Activated T-helper 2 cell treated with anti-CD3 and anti-CD28 coated beads, Interferon-gamma antibody, Interleukin-2, Interleukin-4, amounts not matched to agents 10 μg/mL and 5 μg/mL and 100 μg/mL, durations not matched to agents 14 hours and 24 hours and 36 hours (primary cell): ENCODE results near the gene ITPKB. TPM values are rescaled to one million over a fixed set of nuclear protein-coding genes. Genes with fewer than 3 reads are reported as not detected.
A peak's percentile ranks its signal among the peaks of the same experiment; 100 is the strongest.

Experiments used
- DNase-seq: peaks from one replicate; pipeline ENCODE4 v3.0.0; 2021; ENCODE audit warnings: low spot score
- H3K27ac Mint-ChIP-seq: one replicate; pipeline ENCODE4 v1.8.0; 2021; ENCODE audit warnings: mixed read lengths
- H3K27me3 Mint-ChIP-seq: one replicate; pipeline ENCODE4 v1.8.0; 2021; ENCODE audit warnings: low read depth, mixed read lengths
- H3K36me3 Mint-ChIP-seq: one replicate; pipeline ENCODE4 v1.8.0; 2021; ENCODE audit warnings: low read depth, mixed read lengths
- H3K4me1 Mint-ChIP-seq: one replicate; pipeline ENCODE4 v1.8.0; 2021; ENCODE audit warnings: low read depth, mixed read lengths
- H3K4me3 Mint-ChIP-seq: one replicate; pipeline ENCODE4 v1.8.0; 2021; ENCODE audit warnings: low read depth, mild to moderate bottlenecking, moderate library complexity, mixed read lengths
- H3K9me3 Mint-ChIP-seq: one replicate; pipeline ENCODE4 v1.8.0; 2021; ENCODE audit warnings: mixed read lengths
- intact Hi-C: fragments of 100-400 bp; cut with micrococcal nuclease; formaldehyde crosslinking; loops from one replicate; pipeline ENCODE4 v1.15.1; 2023
- total RNA-seq: library from RNA; stranded (reverse); gene quantifications from 2 replicates; pipeline ENCODE4 v1.2.3, GENCODE V29; 2022

The ITPKB gene
- 27.6 and 30.0 TPM in 2 replicates for total RNA-seq

GRCh38 chr1:226738995-226739695 is at the start of gene ITPKB:
Gene ITPKB, minus strand, starts transcription at chr1:226739282. Its CDS starts 1,824 bp downstream, at chr1:226737458.
- H3K4me3 Mint-ChIP-seq, result peak within 1 kb of the TSS; percentile 93
- DNase-seq, result peak; percentile 63
- intact Hi-C loops, result loop anchor here (1.0 to 5.0 kb wide), 7 partner anchors 37 to 143 kb away; no protein-coding TSS in a partner anchor
- peaks cover 15% of the 10 kb centered on the region for H3K9me3 Mint-ChIP-seq
- peaks cover 36% of the 10 kb centered on the region for H3K4me1 Mint-ChIP-seq
- H3K27me3 Mint-ChIP-seq, result no peaks in the 10 kb centered on the region
- peaks cover 34% of the 10 kb centered on the region for H3K36me3 Mint-ChIP-seq
- H3K27ac Mint-ChIP-seq, result peak within 1 kb of the TSS; percentile 92

- peaks cover 7% of the 10 kb centered on the region for H3K4me1 Mint-ChIP-seq
- H3K4me3 Mint-ChIP-seq, result no peak overlapping the region
- no peak for DNase-seq
- H3K27ac Mint-ChIP-seq, result no peak overlapping the region
- no peaks in the 10 kb centered on the region for H3K36me3 Mint-ChIP-seq
- H3K27me3 Mint-ChIP-seq, result peaks cover 20% of the 10 kb centered on the region
- intact Hi-C loops, result no loop called here
- H3K9me3 Mint-ChIP-seq, result no peaks in the 10 kb centered on the region
Measured at GRCh38 chr1:226787638-226788037, 48.6 kb upstream of the ITPKB start.

GRCh38 chr1:226787071-226787470 is 48.0 kb upstream of the ITPKB start:
- Mint-ChIP-seq H3K36me3 (no peaks in the 10 kb centered on the region), H3K4me3 (no peak overlapping the region), H3K27ac (no peak overlapping the region), H3K27me3 (peaks cover 16% of the 10 kb centered on the region), H3K4me1 (peaks cover 7% of the 10 kb centered on the region), H3K9me3 (no peaks in the 10 kb centered on the region)
- no peak for DNase-seq
- intact Hi-C loops, result no loop called here

GRCh38 chr1:226786550-226786949 is 47.5 kb upstream of the ITPKB start:
- no peaks in the 10 kb centered on the region for H3K36me3 Mint-ChIP-seq
- DNase-seq, result no peak
- H3K4me3 Mint-ChIP-seq, result no peak overlapping the region
- no peak overlapping the region for H3K27ac Mint-ChIP-seq
- peaks cover 7% of the 10 kb centered on the region for H3K4me1 Mint-ChIP-seq
- peaks cover 20% of the 10 kb centered on the region for H3K27me3 Mint-ChIP-seq
- intact Hi-C loops, result no loop called here
- H3K9me3 Mint-ChIP-seq, result no peaks in the 10 kb centered on the region

GRCh38 chr1:226785805-226786204 is 46.7 kb upstream of the ITPKB start:
- no peaks in the 10 kb centered on the region for H3K9me3 Mint-ChIP-seq
- no peaks in the 10 kb centered on the region for H3K36me3 Mint-ChIP-seq
- no peak overlapping the region for H3K4me3 Mint-ChIP-seq
- H3K27me3 Mint-ChIP-seq, result peaks cover 19% of the 10 kb centered on the region
- no peak for DNase-seq
- no peak overlapping the region for H3K27ac Mint-ChIP-seq
- peaks cover 7% of the 10 kb centered on the region for H3K4me1 Mint-ChIP-seq
- intact Hi-C loops, result no loop called here

- no peak overlapping the region for H3K27ac Mint-ChIP-seq
- DNase-seq, result no peak
- no peaks in the 10 kb centered on the region for H3K9me3 Mint-ChIP-seq
- intact Hi-C loops, result no loop called here
- H3K27me3 Mint-ChIP-seq, result peaks cover 24% of the 10 kb centered on the region
- peaks cover 7% of the 10 kb centered on the region for H3K4me1 Mint-ChIP-seq
- H3K36me3 Mint-ChIP-seq, result no peaks in the 10 kb centered on the region
- H3K4me3 Mint-ChIP-seq, result no peak overlapping the region
Measured at GRCh38 chr1:226784081-226785049, 45.3 kb upstream of the ITPKB start.

- peaks cover 24% of the 10 kb centered on the region for H3K27me3 Mint-ChIP-seq
- intact Hi-C loops, result no loop called here
- peaks cover 2% of the 10 kb centered on the region for H3K4me1 Mint-ChIP-seq
- H3K27ac Mint-ChIP-seq, result no peak overlapping the region
- no peaks in the 10 kb centered on the region for H3K36me3 Mint-ChIP-seq
- H3K9me3 Mint-ChIP-seq, result no peaks in the 10 kb centered on the region
- no peak overlapping the region for H3K4me3 Mint-ChIP-seq
- DNase-seq, result no peak
Measured at GRCh38 chr1:226782845-226783601, 43.9 kb upstream of the ITPKB start.

- DNase-seq, result no peak
- intact Hi-C loops, result no loop called here
- no peak overlapping the region for H3K4me3 Mint-ChIP-seq
- H3K36me3 Mint-ChIP-seq, result no peaks in the 10 kb centered on the region
- H3K27me3 Mint-ChIP-seq, result peaks cover 20% of the 10 kb centered on the region
- H3K4me1 Mint-ChIP-seq, result no peaks in the 10 kb centered on the region
- no peak overlapping the region for H3K27ac Mint-ChIP-seq
- H3K9me3 Mint-ChIP-seq, result no peaks in the 10 kb centered on the region
Measured at GRCh38 chr1:226781937-226782609, 43.0 kb upstream of the ITPKB start.

- no peak for DNase-seq
- no peak overlapping the region for H3K4me3 Mint-ChIP-seq
- no peaks in the 10 kb centered on the region for H3K4me1 Mint-ChIP-seq
- no peaks in the 10 kb centered on the region for H3K9me3 Mint-ChIP-seq
- intact Hi-C loops, result no loop called here
- H3K36me3 Mint-ChIP-seq, result no peaks in the 10 kb centered on the region
- peaks cover 20% of the 10 kb centered on the region for H3K27me3 Mint-ChIP-seq
- H3K27ac Mint-ChIP-seq, result no peak overlapping the region
Measured at GRCh38 chr1:226779561-226779960, 40.5 kb upstream of the ITPKB start.

GRCh38 chr1:226778657-226779058 is 39.6 kb upstream of the ITPKB start:
- Mint-ChIP-seq H3K4me3 (no peak overlapping the region), H3K4me1 (no peaks in the 10 kb centered on the region), H3K27ac (no peak overlapping the region), H3K27me3 (peaks cover 20% of the 10 kb centered on the region), H3K9me3 (no peaks in the 10 kb centered on the region), H3K36me3 (no peaks in the 10 kb centered on the region)
- DNase-seq, result no peak
- intact Hi-C loops, result no loop called here

- H3K4me1 Mint-ChIP-seq, result no peaks in the 10 kb centered on the region
- H3K27ac Mint-ChIP-seq, result no peak overlapping the region
- peaks cover 18% of the 10 kb centered on the region for H3K27me3 Mint-ChIP-seq
- intact Hi-C loops, result no loop called here
- H3K4me3 Mint-ChIP-seq, result no peak overlapping the region
- DNase-seq, result no peak
- no peaks in the 10 kb centered on the region for H3K9me3 Mint-ChIP-seq
- no peaks in the 10 kb centered on the region for H3K36me3 Mint-ChIP-seq
Measured at GRCh38 chr1:226776975-226777374, 37.9 kb upstream of the ITPKB start.

GRCh38 chr1:226776066-226776465 is 37.0 kb upstream of the ITPKB start:
- intact Hi-C loops, result no loop called here
- no peak overlapping the region for H3K27ac Mint-ChIP-seq
- no peaks in the 10 kb centered on the region for H3K4me1 Mint-ChIP-seq
- no peaks in the 10 kb centered on the region for H3K36me3 Mint-ChIP-seq
- H3K4me3 Mint-ChIP-seq, result no peak overlapping the region
- no peaks in the 10 kb centered on the region for H3K9me3 Mint-ChIP-seq
- peaks cover 14% of the 10 kb centered on the region for H3K27me3 Mint-ChIP-seq
- no peak for DNase-seq
